GM10847 (cell line): Measurements from ENCODE around the gene UBE2H.

Source experiments
- POLR2A ChIP-seq: IDR thresholded peaks from 2 replicates; pipeline ENCODE4 v1.6.1; 2011; ENCODE audit not compliant: insufficient read length; ENCODE audit errors: extremely low read depth

Gene UBE2H

GRCh38 chr7:129939881-129940280 lies 12.9 kb downstream of the UBE2H start:
- TF ChIP-seq POLR2A = no peak

- no peak for TF ChIP-seq POLR2A
Observed at GRCh38 chr7:129933627-129934026, 19.1 kb downstream of the UBE2H start.

GRCh38 chr7:129926618-129927017 lies 26.1 kb downstream of the UBE2H start:
- no peak for TF ChIP-seq POLR2A

- no peak for TF ChIP-seq POLR2A
Observed at GRCh38 chr7:129925416-129926002, 27.3 kb downstream of the UBE2H start.

- TF ChIP-seq POLR2A = no peak
Observed at GRCh38 chr7:129924602-129925001, 28.2 kb downstream of the UBE2H start.

GRCh38 chr7:129923709-129924108 lies 29.1 kb downstream of the UBE2H start:
- TF ChIP-seq POLR2A = no peak

GRCh38 chr7:129919492-129919891 lies 33.3 kb downstream of the UBE2H start:
- TF ChIP-seq POLR2A = no peak

- TF ChIP-seq POLR2A = no peak
Observed at GRCh38 chr7:129918922-129919321, 33.8 kb downstream of the UBE2H start.

GRCh38 chr7:129917934-129918333 lies 34.8 kb downstream of the UBE2H start:
- TF ChIP-seq POLR2A = no peak

GRCh38 chr7:129914536-129915272 lies 38.1 kb downstream of the UBE2H start:
- no peak for TF ChIP-seq POLR2A

GRCh38 chr7:129913428-129913827 lies 39.3 kb downstream of the UBE2H start:
- TF ChIP-seq POLR2A = no peak

- no peak for TF ChIP-seq POLR2A
Observed at GRCh38 chr7:129911790-129912189, 41.0 kb downstream of the UBE2H start.

GRCh38 chr7:129909669-129910068 lies 43.1 kb downstream of the UBE2H start:
- no peak for TF ChIP-seq POLR2A

GRCh38 chr7:129908181-129908580 lies 44.6 kb downstream of the UBE2H start:
- no peak for TF ChIP-seq POLR2A

- TF ChIP-seq POLR2A = no peak
Observed at GRCh38 chr7:129907122-129907736, 45.5 kb downstream of the UBE2H start.

GRCh38 chr7:129906700-129907099 lies 46.1 kb downstream of the UBE2H start:
- no peak for TF ChIP-seq POLR2A

- TF ChIP-seq POLR2A = no peak
Observed at GRCh38 chr7:129903935-129904334, 48.8 kb downstream of the UBE2H start.

- no peak for TF ChIP-seq POLR2A
Observed at GRCh38 chr7:129902788-129903422, 49.9 kb downstream of the UBE2H start.
